Muscle layer of duodenum (tissue), 2 donors: ENCODE data around the gene LDLRAD3.
"Not testable (repeated sequence)": the region's sequence is repeated elsewhere in the genome, so short reads cannot be mapped to it uniquely, and the experiment has no call there.

ENCODE experiments used
- H3K27ac ChIP-seq: one replicate; pipeline ENCODE4 v1.7.0; 2013; ENCODE audit warnings: mild to moderate bottlenecking, low read length
- H3K27me3 ChIP-seq: one replicate; pipeline ENCODE4 v1.7.0; 2013; ENCODE audit warnings: low read depth, mild to moderate bottlenecking, control low read depth, low read length
- H3K36me3 ChIP-seq, 2 donors: one replicate each; pipeline ENCODE4 v1.7.0; 2013; ENCODE audit warnings: low read length in 2 of 2, control low read depth in 1 of 2, mild to moderate bottlenecking in 1 of 2; ENCODE audit not compliant: insufficient read depth in 2 of 2, control insufficient read depth in 1 of 2
- H3K4me1 ChIP-seq, 2 donors: one replicate each; pipeline ENCODE4 v1.7.0; 2013; ENCODE audit warnings: low read length in 2 of 2, mild to moderate bottlenecking in 2 of 2, control low read depth in 1 of 2, moderate library complexity in 1 of 2; ENCODE audit not compliant: insufficient read depth in 2 of 2, control insufficient read depth in 1 of 2
- H3K4me3 ChIP-seq, 2 donors: one replicate each; pipeline ENCODE4 v1.7.0; 2013; ENCODE audit warnings: low read length in 2 of 2, low read depth in 1 of 2, mild to moderate bottlenecking in 1 of 2
- H3K9me3 ChIP-seq, 2 donors: one replicate each; pipeline ENCODE4 v1.7.0; 2013; ENCODE audit warnings: low read length in 2 of 2, control low read depth in 1 of 2, mild to moderate bottlenecking in 1 of 2; ENCODE audit not compliant: control insufficient read depth in 1 of 2
- donor health status: healthy.

Gene LDLRAD3

DNA sequence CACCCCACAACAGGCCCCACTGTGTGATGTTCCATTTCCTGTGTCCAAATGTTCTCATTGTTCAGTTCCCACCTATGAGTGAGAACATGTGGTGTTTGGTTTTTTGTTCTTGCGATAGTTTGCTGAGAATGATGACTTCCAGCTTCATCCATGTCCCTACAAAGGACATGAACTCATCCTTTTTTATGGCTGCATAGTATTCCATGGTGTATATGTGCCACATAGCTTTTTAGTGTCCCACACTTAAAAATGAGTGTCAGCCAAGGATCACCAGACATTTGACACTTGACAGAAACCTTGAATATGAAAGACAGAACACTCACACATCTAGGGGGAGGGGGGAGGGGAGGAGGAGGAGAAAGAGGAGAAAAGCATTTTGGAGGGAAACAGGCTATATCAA lies 245.9 kb downstream of the LDLRAD3 start:
- not testable (repeated sequence) for H3K9me3 ChIP-seq, H3K4me1 ChIP-seq, H3K27ac ChIP-seq, H3K36me3 ChIP-seq, H3K4me3 ChIP-seq, H3K27me3 ChIP-seq

DNA sequence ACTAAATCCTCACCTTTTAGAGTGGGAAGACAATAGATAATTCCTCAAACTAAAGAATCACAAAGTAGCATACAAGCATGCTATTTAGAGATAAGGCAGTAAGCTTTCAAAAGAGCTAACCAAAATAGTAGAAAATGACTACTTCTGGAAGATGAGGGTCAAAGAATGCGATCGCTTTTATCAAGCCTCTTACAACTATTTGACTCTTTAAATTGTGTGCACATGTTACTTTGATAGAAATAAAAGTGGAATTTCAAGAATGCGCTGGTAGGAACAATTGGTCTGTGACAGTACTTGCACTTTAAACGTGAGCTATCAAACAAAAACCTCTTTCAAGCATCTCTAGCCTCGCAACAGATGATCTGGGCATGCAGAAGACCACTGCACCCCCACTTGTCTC lies 248.1 kb downstream of the LDLRAD3 start:
- Histone ChIP-seq H3K9me3 (no peaks in the 10 kb centered on the region), H3K4me1 (peaks cover 0 to 12% of the 10 kb centered on the region in 2 donors), H3K36me3 (no peaks in the 10 kb centered on the region), H3K4me3 (no peak overlapping the region), H3K27me3 (no peaks in the 10 kb centered on the region), H3K27ac (no peak overlapping the region)

DNA sequence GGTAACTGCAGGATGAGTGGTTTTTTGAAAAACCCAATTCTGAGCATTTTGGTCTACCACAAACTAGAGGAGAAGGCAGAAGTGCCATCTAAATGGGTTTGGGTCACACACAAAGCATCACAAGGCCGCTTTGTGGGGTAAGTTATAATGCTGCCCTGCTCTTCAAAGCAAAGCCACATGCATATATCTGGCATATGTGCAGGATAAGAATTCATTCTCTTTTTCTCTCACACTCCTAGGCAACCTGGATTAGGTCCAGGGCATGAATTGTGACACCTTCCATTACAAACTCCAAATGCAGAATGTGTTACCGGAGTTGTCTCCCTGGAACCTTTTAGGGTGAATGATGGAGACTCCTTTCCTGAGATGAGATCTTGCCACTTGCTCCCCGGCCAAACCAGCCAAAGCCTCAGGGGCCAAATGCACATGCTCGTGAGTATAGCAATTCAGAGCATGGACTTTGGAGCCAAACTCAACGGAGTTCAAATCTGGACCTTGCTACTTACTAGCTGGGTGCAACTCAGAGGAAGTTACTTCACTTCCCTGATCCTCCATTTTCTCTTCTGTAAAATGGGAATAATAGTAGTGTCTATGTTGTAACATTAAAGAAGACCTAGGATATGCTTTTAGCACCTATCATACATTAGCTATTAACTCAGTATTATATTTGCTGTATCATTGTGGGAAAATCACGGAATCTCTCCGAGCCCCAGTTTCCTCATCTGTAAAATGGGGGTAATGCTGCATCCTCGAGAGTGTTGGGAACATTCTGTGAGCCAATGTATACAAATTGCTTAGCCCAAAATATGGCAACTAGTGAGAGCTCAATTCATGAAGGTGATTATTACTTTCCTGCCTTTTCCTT lies 248.8 kb downstream of the LDLRAD3 start:
- Histone ChIP-seq H3K27ac (no peak overlapping the region), H3K27me3 (no peaks in the 10 kb centered on the region), H3K36me3 (no peaks in the 10 kb centered on the region), H3K9me3 (no peaks in the 10 kb centered on the region), H3K4me1 (peaks cover 0 to 12% of the 10 kb centered on the region in 2 donors), H3K4me3 (no peak overlapping the region)

DNA sequence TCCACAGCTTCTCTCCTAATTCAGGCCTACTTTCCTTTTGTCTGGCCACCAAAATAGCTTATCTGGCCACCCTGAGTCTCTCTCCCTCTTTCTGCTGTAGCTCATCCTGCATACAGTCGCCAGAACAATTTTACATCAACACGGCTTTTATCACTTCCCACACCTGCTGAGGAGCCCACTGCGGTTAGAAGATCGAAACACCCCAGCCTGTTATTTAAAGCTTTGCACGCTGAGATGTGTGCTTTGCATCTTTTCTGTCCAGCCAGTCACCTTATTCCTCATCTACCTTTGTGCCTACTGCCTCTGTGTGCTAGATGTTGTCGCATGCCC lies 249.4 kb downstream of the LDLRAD3 start:
- H3K27ac ChIP-seq = no peak overlapping the region
- H3K4me1 ChIP-seq = peaks cover 0 to 12% of the 10 kb centered on the region in 2 donors
- no peaks in the 10 kb centered on the region for H3K27me3 ChIP-seq
- no peaks in the 10 kb centered on the region for H3K36me3 ChIP-seq
- H3K9me3 ChIP-seq = no peaks in the 10 kb centered on the region
- no peak overlapping the region for H3K4me3 ChIP-seq

DNA sequence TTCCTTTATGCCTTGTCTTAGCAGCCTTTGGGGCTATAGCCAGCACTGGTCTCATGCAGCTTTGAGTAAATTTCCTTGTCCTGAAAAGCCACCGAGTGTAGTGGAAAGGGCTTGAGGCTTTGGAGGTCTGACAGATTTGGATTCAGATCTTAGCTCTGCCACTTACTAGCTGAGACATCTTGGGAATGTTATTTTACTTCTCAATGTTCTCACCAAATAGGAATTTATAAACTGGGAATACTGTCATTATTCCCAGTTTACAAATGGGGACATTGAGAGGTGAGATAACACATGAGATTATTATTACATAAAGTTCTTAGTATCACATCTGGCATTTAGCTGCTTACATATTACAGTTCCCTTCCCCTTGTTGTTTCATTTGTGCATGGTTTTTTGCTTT lies 249.9 kb downstream of the LDLRAD3 start:
- H3K27ac ChIP-seq = no peak overlapping the region
- no peak overlapping the region for H3K4me3 ChIP-seq
- H3K9me3 ChIP-seq = no peaks in the 10 kb centered on the region
- H3K36me3 ChIP-seq = no peaks in the 10 kb centered on the region
- peaks cover 0 to 12% of the 10 kb centered on the region in 2 donors for H3K4me1 ChIP-seq
- H3K27me3 ChIP-seq = no peaks in the 10 kb centered on the region

DNA sequence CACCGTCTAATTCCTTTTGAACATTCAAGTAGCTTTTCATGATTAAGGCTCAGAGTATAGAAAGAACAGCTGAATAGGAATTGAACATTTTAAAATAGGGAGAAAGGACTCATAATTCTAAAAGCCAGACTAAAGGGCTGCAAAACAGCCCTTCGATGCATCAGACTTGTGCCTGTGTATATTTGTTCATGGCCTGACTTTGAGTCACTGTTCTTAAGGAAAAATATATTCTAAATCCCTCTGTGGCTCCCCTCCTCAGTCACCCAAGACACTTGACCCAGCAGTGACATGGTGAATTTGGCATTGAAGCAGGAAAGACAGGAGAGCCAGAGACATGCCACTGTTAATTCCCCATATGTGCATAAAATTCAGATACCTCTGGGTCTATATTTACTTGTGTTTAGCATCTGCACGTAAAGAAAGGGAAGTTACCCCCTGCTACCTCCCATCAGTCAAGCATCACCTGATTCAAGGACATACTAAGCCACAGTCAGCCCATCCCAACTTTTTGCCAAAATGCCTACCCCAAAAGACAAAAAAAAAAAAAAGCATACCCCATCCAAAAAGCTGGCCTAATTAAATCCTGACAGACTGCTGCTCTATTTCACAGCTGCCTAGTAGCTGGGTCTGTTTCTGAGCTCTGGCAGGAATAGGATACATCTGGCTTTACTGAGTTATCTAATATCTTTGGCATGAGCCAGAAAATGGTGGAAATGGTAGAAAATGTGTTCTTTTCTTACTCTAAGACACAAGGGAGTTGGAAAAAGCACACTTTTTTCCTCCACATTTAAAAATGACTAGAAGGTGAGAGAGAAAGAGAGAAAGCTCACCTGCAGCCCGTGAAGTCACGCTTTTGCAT lies 251.9 kb downstream of the LDLRAD3 start:
- Histone ChIP-seq H3K27me3 (no peaks in the 10 kb centered on the region), H3K4me3 (no peak overlapping the region), H3K27ac (no peak overlapping the region), H3K4me1 (peaks cover 0 to 12% of the 10 kb centered on the region in 2 donors), H3K36me3 (no peaks in the 10 kb centered on the region), H3K9me3 (no peaks in the 10 kb centered on the region)

DNA sequence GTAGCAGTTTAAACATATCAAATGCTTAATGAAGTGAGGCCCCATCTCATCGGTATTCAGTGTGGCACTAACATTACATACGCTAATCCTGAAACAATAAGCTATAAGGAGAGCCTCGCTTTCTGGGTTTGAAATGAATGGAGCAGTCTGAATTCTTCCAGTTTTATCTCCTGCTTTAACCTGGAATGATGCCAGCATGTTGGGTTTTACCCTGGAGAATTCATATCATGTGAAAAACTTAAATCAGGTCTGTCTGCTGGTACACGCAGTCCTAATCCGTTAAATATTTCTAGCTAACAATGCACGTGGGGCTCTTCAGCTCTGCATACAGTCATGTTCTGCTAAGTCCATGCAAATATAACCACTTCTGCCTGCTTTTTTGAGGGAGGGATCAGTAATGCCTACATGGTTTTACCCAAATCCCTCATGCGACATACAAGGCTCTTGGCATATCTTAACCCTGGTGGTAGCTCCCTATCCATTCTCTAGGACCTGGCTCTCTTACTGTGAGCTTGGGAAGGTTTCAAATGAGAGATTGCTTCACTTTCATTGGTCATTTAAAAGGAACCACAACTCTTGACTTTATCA lies 252.6 kb downstream of the LDLRAD3 start:
- Histone ChIP-seq H3K9me3 (no peaks in the 10 kb centered on the region), H3K27me3 (no peaks in the 10 kb centered on the region), H3K4me1 (peaks cover 0 to 12% of the 10 kb centered on the region in 2 donors), H3K4me3 (no peak overlapping the region), H3K36me3 (no peaks in the 10 kb centered on the region), H3K27ac (no peak overlapping the region)

DNA sequence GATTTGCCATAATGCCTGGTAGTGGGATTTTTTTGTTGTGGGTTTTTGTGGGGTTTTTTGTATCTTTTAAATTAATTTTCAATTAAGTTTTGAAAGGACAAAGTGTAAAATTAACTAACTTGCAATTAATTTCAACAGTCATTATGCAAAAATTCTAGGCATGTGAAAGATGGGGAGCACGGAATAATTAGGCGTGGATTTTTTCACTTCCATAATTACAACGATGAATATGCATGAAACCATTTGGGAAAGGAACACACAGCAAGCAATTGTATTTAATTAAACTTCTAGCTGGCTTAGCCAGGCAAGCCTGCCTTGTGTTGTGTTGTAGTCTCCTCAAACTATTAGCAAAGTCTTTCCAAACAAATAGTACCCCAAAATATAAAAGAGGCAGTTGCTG lies 257.5 kb downstream of the LDLRAD3 start:
- no peaks in the 10 kb centered on the region for H3K36me3 ChIP-seq
- no peaks in the 10 kb centered on the region for H3K27me3 ChIP-seq
- H3K27ac ChIP-seq = no peak overlapping the region
- peaks cover 0 to 4% of the 10 kb centered on the region in 2 donors for H3K4me1 ChIP-seq
- H3K4me3 ChIP-seq = no peak overlapping the region
- no peaks in the 10 kb centered on the region for H3K9me3 ChIP-seq

DNA sequence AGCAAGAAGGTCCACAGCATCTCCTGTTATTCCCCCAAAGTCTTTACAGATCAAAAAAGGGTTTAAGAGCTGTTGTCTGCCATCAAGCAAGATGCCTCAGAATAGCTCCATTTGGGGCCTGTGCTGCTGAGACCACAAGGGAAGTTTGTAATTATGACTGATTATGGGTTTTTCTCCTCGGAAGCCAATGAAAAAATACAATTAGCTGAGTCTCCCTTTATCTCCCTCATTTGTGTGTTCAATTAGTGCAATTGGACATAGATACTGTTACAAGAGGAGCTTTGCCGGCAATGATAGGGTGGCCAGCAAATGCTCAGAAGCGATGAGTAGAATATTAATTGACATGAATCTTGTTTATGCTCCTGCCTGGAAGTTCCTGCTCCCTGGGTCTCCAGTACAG lies 261.7 kb downstream of the LDLRAD3 start:
- Histone ChIP-seq H3K4me1 (no peaks in the 10 kb centered on the region), H3K36me3 (no peaks in the 10 kb centered on the region), H3K27me3 (no peaks in the 10 kb centered on the region), H3K4me3 (no peak overlapping the region), H3K27ac (no peak overlapping the region), H3K9me3 (no peaks in the 10 kb centered on the region)

DNA sequence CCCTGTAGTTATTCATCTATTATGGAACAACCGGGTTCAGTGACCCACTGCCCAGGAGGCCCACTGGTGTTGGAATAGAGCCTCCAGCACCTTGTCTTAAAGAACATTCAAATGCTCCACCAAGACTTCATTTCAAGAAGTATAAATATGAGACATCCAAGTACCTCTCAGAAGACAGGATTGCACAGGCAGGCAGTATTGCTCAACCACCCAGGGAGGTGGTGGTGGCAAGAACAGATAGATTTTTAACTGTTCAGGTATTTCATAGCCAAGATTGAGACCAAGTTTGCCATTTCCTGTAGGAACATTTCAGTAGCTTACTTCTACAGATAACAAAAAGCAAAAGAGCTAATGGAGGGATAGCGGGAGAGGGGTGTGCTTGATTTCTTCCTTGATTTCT lies 266.7 kb downstream of the LDLRAD3 start:
- Histone ChIP-seq H3K9me3 (no peaks in the 10 kb centered on the region), H3K36me3 (no peaks in the 10 kb centered on the region), H3K4me3 (no peak overlapping the region), H3K4me1 (no peaks in the 10 kb centered on the region), H3K27ac (no peak overlapping the region), H3K27me3 (no peaks in the 10 kb centered on the region)

DNA sequence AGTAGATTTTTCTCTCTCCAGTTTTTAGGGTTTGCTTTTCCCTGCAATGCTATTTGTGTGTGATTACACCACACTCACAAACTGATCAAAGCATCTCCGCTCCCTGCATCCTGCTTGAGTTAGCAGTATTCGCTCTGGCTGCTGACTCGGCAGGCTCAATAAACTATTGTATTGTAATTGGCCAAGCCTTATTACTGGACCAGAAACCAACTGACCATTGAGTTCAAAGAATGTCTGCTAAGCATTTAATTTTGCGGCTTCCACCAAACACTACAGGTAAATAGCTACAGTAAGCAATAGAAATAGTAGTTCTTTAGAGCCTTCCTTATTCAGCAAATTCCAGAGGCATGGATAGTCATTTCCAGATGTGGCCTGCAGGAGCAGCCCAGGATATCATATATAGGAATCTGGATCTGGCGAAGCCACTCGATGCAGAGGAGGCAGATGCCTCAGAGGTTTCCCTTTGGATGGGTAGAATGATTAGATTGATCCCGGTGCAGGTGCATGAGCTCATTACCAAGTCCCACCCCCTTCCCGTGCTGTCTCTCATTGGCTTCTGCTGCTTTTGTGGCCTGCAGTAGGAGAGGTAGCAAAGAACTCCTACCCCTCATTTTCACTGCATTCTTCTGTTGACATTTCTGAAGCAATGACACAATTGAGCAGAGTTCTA lies 268.0 kb downstream of the LDLRAD3 start:
- Histone ChIP-seq H3K27me3 (no peaks in the 10 kb centered on the region), H3K36me3 (no peaks in the 10 kb centered on the region), H3K4me3 (no peak overlapping the region), H3K27ac (no peak overlapping the region), H3K9me3 (no peaks in the 10 kb centered on the region), H3K4me1 (no peaks in the 10 kb centered on the region)
